Measurements from ENCODE around the gene MZF1.

The MZF1 gene

DNA sequence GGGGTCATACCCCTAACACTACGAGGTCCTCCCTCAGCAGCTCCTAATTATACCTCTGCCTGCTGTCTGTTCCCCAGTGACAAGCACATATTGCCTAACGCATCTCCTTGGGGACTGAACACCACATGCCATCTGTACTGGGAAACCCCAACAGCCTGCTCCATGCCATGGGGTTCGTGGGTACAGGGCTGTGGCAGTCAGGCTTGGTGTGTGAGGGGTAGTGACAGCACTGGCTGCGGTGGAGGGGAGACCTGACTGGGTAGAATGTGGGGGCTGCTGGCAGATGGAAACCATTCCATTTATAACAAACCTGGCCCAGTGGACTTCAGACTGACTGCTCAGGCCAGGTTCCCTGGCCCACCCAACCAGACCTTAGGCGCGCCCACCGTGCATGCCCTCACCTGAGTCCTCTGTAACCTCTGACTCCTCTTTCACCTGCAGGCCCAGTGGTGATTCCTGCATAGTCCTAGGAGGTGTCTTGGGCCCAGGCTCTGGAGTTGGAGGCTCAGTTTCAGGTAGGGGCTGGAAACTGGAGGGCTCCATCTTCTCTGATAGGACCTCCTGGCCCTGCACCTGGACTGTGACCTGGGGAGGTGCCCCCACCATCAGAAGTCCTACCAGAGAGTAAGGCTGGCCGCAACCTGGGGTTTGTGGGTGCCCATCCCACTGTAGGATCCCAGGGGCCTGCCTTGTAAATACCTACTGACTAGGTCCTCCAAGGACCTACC lies 3.0 kb downstream of the MZF1 start:
- no peak for DNase-seq

DNA sequence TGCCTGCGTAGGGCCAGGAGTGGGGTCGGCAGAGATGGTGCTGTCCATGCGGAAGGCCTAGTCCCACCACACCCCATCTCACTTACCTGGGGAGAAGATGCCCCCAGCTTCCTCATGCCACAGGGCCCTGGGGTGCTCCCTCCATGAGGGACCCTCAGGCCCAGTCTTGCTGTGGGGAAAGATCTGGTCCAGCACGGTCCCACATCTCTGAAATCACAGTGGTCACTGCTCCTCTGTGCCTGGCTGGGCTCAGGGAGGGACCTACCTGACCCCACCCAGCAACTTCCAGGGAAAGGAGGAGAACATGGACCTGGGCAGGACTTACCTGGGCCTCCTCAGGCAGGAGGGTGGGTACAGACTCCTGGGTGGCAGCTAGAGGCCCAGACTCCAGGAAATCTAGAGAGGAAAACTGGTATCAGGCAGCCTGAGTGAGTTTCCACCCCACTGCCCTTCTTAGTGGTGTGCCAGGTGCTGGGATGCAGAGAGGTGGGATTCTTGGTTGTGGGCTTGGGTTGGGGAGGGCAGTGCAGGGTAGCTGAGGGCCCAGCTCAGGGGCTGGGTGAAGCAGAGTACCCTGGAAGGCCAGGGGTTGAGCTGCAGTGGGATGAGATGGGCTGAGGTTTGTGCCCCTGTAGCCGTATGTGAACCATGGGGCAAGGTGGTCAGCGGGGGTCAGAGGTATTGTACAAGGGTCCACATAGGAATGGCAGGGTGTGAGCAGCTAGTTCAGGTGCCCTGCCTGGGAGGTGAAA lies 3.8 kb downstream of the MZF1 start:
- DNase-seq: no peak

DNA sequence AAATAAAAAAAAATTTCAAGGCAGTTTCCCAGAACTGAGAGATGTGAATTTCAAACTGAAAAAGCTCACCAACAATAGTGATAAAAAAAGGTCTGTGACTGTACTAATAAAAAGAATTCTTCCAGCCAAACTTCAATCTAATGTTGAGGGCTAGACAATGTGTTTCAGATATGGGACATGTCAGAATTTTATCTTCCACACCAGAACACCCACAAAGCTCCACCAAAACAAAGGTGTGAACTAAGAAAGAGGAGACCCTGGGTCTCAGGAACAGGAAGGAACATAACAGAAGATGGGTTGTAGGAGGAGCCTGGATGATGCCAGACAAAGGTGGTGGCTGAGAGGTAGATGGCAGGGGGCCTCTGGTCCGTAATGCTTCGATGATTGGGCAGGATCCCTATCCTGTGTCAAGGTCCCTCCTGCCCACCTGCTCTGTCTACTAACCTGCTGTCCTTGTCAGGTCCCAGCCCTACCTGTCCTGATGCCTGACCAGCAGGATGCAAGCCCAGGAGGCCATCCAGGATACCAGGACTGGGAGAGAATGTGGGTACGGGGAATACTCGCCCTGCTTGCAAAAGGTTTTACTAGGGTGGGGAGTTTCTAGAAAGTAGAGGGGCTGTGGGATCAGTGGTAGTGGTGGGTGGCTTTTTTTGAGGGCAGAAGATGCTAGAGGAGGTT lies 4.5 kb downstream of the MZF1 start:
- DNase-seq: no peak

DNA sequence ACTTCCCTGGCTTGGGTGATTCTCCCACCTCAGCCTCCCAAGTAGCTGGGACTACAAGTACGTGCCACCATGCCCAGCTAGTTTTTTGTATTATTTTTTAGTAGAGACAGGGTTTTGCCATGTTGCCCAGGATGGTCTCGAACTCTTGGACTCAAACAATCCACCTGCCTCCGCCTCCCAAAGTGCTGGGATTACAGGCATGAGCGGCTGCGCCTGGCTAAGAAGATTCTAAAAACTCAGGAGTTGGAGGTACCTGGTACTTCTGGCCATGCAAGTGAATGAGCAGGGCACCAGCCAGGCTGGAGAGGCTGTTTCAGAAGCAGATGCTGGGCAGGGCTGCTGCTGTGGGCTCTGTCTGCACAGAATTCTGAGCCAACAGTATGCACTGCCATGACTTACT lies 6.1 kb downstream of the MZF1 start:
- no peak for DNase-seq

DNA sequence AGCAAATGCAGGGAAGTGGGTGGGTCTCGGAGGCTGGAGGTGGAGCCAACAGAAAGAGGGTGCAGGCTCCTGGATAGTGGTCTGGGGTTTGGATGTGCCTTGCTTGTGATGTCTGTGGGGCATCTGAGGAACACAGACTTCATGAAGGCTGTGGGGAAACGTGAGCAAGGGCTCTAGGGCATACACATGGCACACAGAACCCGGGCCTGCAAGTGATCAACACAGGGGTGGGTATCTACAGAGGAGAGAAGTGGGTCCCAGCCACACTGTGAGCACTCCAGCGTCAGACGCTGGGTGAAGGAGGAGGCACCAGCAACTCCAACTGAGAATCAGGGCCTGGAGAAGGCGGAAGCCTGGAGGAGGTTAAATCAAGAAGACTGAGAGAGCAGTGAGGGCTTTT lies 9.3 kb downstream of the MZF1 start:
- DNase-seq: no peak

DNA sequence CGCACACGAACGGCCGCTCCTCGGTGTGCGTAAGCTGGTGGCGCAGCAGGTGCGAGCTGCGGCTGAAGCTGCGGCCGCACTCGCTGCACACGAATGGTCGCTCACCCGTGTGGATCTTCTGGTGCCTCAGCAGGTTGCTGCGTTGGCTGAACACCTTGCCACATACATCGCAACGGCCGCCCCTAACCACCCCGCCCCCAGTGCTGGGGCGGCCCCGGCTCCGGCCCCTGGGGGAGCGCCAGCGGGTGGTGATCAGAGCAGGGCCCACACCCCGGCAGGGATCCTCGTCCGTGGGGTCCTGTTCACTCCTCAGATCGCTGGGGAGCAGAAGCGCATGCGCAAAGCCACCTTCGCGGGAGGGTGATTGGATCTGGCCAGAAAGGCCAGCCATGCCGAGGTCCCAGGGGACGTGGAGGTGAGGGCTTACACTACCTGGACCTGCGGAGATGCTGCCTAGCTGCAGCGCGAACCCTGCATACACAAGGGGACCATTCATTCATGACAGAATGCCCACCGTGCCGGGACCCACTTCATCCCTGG lies 10.0 kb downstream of the MZF1 start:
- DNase-seq: no peak

DNA sequence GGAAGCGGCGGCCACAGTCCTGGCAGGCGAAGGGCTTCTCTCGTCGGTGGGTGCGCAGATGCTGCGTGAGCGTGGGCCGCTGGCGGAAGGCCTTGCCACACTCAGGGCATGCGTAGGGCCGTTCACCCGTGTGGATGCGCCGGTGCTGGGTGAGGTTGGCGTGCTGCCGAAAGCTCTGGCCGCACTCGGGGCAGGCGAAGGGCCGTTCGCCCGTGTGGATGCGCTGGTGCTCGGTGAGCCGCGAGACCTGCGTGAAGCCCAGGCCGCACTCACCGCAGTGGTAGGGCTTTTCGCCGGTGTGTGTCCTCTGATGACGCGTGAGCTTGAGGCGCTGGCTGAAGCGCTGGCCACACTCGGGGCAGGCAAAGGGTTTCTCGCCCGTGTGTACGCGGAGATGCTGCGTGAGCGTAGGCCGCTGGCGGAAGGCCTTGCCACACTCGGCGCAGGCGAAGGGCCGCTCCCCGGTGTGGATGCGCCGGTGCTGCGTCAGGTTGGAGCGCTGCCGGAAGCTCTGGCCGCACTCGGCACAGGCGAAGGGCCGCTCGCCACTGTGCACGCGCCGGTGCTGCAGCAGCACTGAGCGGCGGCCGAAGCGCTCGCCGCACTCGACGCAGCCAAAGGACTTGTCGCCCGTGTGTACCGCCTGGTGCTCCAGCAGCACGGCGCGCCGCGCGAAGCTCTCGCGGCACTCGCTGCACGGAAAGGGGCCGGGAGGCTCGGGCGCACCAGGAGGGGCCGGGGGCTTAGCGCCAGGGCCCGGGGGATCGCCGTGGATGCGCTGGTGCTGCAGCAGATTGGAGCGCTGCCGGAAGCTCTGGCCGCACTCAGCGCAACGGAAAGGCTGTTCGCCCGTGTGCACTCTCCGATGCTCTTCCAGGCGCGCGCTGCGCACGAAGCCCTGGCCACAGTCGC lies 10.8 kb downstream of the MZF1 start:
- DNase-seq: no peak

DNA sequence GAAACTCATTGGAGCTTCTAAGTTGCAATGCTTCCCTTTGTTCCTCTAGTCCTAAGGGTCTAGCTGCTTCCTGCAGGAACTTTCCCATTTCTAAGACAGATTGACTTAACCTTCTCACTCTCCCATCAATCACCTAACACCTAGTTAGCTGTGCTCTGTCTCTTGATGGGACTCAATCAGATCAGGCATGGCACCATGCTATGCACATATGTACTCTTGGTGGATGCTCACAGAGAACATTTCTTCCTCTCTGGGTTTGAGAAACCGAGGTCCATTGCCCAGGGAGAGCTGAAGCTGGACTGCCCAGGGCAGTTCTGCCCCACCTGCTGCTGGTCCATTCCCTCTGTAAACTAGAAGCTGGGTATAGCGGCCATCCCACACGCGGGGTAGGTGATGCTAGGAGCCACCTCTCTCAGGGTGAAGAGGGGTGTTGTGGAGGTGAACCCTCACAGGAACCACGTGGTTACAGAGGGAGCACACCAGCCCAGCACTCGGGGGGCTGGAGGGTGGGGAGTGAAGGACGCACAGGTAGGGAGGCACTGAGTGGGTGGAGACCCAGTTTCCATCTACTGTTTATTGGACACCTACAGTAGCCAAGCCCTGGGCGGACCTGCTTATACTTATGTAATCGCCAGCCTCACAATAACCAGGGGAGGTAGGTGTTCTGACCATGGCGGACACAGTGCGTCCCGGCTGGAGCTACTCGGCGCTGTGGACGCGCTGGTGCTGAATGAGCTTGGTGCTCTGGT lies 11.6 kb downstream of the MZF1 start:
- DNase-seq: no peak

DNA sequence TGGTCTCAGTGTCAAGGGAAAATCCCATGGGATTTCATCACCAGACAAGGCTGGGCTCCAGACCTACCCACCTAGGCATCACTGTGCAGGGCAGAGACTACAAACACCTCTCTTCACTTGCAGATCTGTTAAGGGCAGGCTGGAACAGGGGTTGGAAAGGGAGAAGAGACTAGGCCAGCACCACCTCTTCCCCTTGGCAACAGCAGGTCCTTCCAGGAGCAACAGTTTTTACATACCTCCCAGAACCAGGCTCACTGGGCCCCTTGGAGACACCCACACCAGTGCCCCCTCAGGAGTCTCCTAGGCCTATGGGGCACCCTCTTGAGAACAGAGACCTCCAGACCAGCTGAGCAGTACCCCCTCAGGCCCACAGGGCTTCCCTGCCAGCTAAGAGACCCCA lies 12.2 kb downstream of the MZF1 start:
- no peak for DNase-seq

DNA sequence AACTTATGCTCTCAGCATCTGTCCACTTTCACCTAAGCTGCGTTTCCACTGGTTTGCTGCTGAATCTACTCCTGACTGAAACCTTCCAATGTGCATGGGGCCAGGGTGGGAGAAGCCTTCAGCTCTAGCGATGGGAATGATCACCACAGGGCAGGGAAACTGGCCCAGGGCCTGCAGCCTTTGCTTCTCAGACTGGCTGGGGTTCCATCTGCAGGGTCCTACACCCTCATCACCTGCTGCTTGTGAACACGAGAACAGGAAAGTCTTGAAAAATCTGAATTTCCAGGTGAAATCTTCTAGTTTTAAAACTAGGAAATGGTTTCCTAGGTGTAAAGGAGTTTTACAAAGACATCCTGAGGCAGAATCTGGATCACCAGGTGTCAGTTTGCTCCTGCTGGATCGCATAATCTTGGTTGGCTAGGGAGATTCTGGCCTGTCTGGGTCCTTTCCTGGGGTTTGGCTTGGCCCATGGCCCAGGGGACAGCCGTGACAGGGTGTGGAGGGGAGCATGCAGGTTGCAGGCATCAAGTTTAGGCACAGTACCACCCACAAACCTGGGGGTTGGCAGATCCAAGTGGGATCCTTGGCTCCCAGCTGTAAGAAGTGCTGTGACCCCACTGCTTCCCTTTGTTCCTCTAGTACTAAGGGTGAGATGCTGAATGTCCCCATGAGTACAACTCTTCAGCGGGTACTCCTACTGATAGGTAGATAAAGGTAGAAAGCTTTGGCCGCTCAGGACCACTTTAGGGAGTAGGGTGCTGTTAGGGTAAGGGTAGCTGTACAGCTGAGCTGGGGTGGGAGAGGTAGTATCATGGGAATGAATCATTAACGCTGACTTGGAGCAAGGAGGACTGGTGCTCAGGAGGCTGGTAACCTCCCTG lies 12.9 kb downstream of the MZF1 start:
- DNase-seq: no peak

DNA sequence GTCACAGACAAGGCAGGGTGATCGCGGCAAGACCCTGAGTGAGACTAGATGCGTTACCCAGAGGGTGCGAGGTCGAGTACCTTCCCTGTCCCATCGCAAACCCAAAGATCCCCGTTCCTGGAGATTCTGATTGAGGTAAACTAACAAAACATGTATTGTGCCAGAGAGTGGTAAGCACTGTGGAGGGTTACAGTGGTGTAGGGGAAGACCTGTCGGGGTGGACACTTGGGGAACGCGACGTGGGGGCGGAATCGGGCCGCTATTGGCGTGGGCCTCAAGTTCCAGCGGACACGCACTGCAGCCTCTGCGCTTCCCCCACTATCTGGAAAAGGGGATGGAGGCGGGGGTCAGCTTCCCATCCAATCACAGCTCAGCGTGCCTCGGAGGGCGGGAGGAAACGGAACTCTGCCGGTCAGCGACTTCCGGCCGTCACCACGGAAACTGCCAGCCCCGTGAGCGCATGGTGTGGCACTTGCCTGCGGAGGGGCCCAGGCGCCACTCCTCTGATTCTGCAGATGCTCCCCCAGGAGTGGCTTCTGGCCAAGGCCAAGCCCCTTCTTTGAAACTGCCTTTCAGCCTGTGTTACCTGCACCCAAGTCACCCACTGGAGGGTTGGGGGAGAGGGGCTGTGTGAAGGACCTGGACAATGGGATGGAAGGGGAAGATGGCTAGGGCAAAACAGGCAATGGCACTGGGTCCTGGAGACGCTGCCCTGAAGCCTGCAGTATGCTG lies 13.7 kb downstream of the MZF1 start:
- no peak for DNase-seq

DNA sequence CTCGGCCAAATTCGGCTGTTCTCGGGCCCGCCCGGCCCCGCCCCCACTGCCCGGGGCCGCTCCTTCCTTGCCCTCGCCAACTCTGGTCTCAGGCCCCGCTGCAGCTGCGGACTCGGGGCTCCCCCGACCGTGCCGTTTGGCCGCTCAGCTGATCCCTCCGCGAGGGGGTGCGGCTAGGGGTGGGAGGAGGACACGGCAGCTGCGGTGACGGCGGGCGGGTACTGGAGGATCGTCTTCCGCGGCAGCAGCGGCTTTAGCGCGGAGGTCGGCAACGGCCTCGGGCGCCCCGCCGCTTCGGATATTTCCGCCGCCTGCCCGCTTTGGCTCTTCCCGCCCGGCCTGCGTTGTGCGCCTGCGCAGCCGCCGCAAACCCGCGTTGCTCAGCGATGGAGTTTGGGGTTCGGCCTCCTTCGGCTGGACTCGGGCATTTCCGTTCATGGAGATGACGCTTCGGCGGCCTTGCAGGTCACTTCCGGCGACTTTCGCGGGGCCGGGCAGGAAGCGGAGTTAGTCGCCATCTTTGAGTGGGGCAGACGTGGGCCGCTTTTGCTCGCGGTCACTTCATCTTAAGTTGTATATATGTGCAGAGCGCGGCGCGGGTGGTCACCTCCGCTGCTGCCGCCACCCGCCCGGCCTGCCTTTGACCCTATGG lies 14.4 kb downstream of the MZF1 start:
- DNase-seq: no peak

DNA sequence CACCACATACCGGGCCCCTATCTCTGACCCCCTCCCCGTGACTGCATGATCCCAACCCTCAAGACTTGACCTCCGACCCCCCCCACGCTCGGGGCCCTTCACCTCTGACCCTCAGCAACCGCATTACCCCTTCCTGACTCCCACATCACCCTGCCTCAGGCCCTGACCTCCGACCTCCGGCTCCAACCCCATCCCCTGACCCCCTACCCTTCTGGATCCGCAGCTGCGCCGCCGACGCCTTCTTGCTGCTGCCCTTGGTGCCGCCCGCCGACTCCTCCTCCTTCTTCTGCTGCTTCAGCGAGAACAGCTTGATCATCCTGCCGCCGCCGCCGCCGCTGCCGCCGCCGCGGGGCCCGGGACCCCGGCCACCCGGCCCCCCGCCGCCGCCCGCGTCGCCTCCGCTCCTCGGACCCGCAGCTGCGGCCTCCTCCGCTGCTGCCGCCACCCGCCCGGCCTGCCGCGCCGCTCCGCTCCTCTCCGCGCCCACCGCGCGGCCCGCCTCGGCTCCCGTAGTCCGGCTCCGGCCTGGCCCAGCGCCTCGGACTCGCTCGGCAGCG lies 15.0 kb downstream of the MZF1 start, which contains the start of gene UBE2M:
Gene UBE2M, minus strand, starts transcription at position 546 of the 557 bp plus-strand sequence. Its CDS starts 230 bp downstream, at position 316.
- DNase-seq: no peak

DNA sequence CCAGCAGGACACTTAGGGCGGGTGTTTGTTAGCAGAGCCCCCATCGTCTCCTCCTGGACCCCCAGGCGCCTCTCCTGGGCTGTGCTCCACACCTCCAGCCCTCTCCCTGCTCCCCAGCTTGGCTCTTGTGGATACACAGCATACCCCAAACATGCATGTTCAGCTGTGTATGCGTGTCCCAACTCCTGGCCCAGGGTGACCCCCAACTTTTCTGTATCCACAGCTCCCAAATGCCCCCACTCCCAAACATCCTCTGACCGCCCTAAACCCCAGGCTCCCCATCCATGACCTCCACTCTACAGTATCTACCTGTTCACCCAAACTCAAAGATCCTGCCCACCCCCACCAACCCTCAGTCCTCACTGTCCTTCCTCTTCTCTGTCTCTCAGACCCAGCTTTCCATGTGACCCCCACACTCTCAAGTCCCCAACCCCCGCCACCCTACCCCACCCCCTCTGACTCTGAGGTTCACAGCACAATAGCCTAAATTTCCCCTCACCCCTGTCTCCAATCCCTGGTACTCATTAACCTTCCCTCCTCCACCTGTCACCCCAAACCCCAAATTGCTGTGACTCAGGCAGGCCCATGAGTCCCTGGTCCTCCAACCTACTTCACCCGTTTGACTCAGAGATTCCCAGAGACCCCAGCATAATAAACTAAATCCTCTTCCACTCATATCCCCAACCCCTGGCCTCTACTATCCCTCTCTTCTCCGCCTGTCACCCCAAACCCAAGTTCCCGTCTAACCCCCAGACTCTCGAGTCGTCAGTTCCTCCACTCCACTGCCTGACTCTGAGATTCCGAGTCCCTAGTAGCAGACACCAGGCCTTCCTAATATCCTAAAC lies 15.7 kb downstream of the MZF1 start:
- DNase-seq: no peak

DNA sequence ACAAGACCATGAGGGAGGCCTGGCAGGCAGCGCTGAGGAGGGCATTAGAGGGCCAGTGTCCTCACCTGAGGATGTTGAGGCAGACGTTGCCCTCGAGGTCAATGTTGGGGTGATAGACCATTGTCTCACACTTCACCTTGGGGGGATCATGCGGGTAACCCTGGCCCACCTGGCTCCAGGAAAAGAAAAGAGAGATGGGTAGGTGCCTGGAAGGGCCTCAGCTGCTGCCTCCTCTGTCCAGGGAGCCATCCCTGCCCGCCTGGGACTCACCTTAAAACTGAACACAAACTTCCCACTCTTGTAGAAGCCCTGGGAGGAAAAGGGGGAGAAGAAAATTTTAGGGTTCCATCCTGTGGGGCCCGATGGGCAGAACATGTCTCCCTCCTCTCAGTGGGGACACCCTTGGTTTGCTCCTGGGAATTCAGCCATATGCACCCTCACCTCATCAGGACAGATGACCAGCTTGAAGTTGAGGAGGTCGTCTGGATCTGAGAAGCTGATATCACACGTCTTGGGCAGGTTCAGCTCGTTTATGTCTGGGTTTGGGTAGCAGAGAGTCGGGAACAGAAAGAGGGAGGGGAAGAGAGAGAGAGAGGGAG lies 16.4 kb downstream of the MZF1 start:
- no peak for DNase-seq

DNA sequence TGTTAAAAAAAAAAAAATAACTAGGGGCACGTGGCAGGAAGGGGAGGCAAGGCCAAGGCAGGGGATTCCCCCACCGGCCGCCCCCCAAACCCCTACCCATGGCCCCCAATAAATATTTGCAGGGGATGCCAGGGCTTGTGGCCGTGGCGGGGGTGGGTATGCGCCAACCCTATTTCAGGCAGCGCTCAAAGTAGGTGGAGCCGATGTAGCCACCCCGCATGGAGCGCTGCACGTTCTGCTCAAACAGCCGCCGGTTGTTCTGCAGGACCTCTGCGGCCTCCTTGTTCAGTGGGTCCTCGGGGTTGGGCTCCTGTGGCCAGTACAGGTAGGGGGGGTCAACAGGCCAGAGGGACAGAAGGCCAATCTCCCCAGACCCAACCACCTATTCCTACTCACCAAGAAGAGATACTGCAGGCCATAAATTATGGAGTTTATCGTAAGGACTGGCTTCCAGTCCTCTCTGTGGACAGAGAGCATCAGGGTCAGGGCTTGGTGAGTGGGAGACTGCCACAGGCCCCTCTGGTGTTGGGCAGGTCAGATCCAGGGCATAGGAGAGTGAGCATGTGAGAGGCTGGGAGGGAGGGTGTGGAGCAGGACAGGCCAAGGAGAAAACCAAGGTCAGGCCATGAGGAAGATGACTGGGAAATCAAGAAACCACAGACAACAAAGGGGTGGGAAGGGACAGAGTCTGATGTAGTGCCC lies 17.1 kb downstream of the MZF1 start:
- DNase-seq: no peak

DNA sequence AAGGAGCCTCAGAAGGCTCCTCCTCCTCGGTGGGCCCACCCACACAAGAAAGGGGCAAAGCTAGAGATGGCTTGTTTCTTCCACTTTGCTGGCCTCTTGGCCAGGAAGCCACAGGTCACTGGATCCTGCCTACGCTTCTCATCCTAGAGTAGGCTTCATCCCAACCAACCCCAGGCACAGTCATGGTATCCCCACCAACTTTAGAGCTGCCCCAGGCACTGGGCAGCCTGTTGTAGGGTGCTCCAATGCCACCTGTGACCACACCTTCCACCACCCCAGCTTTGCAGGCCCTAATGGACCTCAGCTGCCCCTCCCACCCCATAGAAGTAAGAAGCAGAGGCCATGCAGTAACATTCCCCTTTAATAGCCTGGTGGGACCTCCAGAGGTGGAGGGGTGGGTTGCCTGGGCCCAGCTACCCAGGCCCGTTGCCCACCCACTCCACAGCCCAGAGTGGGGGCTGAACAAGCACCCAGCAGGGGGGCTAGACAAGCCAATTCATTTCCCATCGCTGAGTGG lies 17.7 kb downstream of the MZF1 start:
- DNase-seq: no peak
